Measurements from ENCODE around the gene TXLNG. TPM values are rescaled to one million over a fixed set of nuclear protein-coding genes. Genes with fewer than 3 reads are reported as not detected.
"Not testable (repeated sequence)": the region's sequence is repeated elsewhere in the genome, so short reads cannot be mapped to it uniquely, and the experiment has no call there.

TXLNG gene
- 22.2 TPM for polyA plus RNA-seq (2012; ENCODE audit: insufficient read depth, insufficient read length)

GRCh38 chrX:16786139-16786790, at the start of gene TXLNG:
Gene TXLNG (plus strand): TSS chrX:16786466. CDS start chrX:16786488, 22 bp downstream.
- peak; percentile 96 for DNase-seq (ENCODE audit: low read depth, low spot score)
- H3K4me3 ChIP-seq (ENCODE audit: low read length), result peak within 1 kb of the TSS; percentile 73

GRCh38 chrX:16737024-16737423, 49.2 kb upstream of the TXLNG start:
- no peak overlapping the region for H3K4me3 ChIP-seq (ENCODE audit: low read length)
- no peak for DNase-seq (ENCODE audit: low read depth, low spot score)

GRCh38 chrX:16739574-16739973, 46.7 kb upstream of the TXLNG start:
- no peak for DNase-seq (ENCODE audit: low read depth, low spot score)

DNA sequence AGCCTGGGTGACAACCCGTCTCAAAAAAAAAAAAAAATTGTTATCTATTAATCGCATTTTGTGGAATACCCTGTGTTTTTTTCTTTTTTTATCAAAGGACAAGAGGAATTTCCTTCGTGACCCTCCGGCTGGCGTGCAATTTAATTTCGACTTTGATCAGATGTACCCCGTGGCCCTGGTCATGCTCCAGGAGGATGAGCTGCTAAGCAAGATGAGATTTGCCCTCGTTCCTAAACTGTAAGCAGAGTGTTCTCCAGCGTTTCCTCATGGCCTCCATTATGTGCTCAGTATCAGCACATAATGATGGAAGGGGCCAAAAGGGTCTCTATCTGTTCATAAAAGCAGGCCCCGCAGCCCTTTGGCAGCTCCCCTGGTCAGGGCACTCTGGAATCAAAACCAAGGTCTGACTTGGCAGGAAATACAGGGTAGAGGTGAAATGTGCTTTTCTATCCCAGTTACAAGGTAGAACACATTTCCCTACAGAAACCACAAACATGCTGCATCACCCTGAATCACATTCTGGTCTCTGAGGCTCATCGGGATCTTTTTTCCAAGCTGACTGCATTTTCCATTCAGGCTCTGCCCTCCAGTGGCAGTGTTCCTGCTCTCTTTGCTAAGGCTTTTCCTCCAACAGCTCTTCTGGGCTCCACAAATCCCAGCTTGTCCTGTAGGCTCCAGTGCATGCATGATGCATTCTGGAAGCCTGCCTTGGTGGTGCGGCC, 42.5 kb upstream of the TXLNG start:
- no peak for DNase-seq (ENCODE audit: low read depth, low spot score)
- no peak overlapping the region for H3K4me3 ChIP-seq (ENCODE audit: low read length)

More at GRCh38 chrX:16739574-16739973, 46.7 kb upstream of the TXLNG start:
- no peak overlapping the region for H3K4me3 ChIP-seq (ENCODE audit: low read length)

DNA sequence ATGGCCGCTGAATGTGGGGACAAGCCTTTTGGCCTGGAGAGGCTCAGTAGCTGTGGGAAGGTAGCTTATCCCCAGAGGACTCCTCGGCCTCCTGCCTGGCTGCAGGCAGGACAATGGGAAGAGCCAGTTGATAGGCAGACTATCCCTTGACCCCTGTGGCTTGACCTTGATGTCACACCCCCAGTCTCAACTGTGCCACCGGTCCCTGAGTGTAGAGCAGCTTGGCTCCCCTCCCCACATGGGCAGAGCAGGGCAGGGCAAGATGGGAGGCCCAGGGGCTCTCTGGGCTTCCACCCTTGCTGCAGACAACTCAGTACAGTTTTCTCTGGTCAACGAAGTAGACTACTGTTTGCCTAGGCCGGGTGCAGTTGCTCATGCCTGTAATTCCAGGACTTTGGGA, 41.2 kb upstream of the TXLNG start:
- no peak for DNase-seq (ENCODE audit: low read depth, low spot score)
- no peak overlapping the region for H3K4me3 ChIP-seq (ENCODE audit: low read length)

- no peak overlapping the region for H3K4me3 ChIP-seq (ENCODE audit: low read length)
- DNase-seq (ENCODE audit: low read depth, low spot score), result no peak
Observed at GRCh38 chrX:16745659-16746058, 40.6 kb upstream of the TXLNG start.

DNA sequence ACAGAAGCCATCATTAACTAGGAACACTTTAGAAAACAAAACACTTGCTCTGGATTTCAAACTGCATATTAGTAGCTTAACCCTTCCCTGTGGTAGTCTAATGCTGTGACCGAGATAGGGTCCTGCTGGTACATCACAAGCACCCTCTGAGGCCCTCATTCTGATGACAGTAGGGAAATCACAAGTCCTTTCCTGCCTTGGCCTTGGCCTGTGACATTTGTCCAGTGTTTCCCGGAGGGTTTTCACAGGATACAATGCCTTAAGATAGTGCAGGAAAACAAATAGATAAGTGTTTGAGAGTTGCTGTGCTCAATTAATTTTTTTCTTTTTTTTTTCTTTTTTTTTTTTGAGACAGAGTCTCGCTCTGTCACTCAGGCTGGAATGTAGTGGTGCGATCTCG, 37.8 kb upstream of the TXLNG start:
- H3K4me3 ChIP-seq (ENCODE audit: low read length), result no peak overlapping the region
- DNase-seq (ENCODE audit: low read depth, low spot score), result no peak

DNA sequence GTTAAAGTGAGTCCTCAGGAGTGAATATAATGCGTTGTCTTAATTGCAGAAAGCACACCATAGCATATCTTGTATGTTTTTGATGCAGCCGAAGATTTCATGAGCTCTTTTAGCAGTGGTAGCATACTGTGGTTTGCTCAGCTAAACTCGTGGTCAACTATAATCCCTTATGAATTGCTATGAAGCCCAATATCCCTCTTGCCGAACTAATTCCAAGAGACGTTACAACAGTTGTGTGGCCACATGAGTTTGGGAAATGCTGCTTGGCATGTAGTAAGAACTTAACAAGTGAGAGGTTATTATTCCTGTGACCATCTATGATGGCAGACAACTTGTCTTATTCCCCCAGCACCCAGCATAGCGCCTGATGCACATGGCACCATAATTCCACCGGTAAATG, 36.1 kb upstream of the TXLNG start:
- no peak overlapping the region for H3K4me3 ChIP-seq (ENCODE audit: low read length)
- no peak for DNase-seq (ENCODE audit: low read depth, low spot score)

DNA sequence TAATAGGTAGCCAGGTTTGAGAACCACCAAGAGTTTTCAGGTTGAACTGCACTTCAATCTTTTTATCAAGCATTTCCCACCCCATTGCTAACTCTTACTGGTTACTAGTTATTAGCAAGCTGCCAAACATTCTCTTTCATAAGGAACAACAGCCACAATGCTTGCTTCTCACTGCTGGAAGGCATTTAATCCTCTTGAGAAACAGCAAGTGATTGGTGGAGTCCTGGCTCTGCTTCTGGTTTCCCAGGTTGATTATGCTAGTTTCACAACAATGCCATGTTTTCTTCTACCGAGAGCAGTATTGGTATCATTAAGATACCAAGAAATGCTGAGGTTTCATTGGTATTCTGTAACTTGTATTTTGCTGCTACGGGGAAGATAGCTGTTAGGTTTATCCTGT, 32.2 kb upstream of the TXLNG start:
- DNase-seq (ENCODE audit: low read depth, low spot score), result no peak
- no peak overlapping the region for H3K4me3 ChIP-seq (ENCODE audit: low read length)

DNA sequence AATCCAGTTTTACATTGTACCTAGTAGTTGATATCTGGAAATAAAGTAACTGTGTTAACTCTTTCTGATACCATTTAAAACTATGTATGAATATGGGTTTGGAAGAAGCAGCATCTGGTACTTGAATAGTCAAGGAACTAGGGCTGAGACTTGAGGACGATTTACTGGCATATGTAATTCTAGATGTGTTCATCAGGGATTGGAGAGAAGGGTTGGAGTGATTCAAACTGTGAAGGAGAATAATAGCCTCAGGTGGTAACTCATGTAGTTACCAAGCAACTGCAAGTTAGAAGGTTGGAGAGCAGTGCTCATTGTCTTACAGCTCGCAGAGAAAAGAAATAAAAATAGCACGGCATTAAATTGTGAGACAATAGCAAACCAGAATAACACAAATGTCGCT, 29.5 kb upstream of the TXLNG start:
- no peak overlapping the region for H3K4me3 ChIP-seq (ENCODE audit: low read length)
- DNase-seq (ENCODE audit: low read depth, low spot score), result no peak

DNA sequence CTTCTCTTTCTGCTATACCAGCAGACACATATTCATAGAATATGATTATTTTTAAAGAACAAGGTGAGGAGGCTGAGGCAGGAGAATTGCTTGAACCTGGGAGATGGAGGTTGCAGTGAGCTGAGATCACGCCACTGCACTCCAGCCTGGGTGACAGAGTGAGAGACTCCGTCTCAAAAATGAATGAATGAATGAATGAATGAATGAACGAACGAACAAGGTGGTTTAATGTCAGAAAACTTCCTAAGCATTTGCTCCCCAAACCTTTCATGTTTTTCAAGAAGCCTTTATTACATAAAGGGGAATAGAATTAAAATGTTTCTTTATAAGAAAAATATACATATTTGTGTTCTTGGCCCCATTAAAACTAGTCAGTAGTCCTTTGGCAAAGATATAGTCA, 24.8 kb upstream of the TXLNG start:
- DNase-seq (ENCODE audit: low read depth, low spot score); H3K4me3 ChIP-seq (ENCODE audit: low read length): not testable (repeated sequence)

DNA sequence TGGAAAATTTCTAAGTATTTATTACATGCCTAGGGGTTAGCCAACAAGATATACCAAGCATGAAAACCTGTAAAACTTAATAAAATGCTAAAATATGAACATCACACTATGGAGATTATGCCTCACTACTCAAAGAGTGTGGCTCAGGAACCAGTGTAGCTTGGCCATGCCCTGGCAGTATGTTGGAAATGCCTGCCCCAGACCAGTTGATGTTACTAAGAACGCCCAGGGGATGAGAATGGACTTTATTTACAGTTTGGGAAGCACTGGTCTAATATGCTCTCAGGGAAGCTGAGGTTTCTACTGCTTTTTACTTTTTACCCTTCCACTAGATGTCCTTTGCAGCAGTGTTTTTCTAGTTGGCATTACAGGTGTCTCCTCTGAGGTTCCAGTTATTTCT, 23.7 kb upstream of the TXLNG start:
- no peak overlapping the region for H3K4me3 ChIP-seq (ENCODE audit: low read length)

GRCh38 chrX:16765594-16765993, 20.7 kb upstream of the TXLNG start:
- H3K4me3 ChIP-seq (ENCODE audit: low read length), result no peak overlapping the region
- no peak for DNase-seq (ENCODE audit: low read depth, low spot score)

More for the DNA sequence above, 23.7 kb upstream of the TXLNG start:
- DNase-seq (ENCODE audit: low read depth, low spot score), result no peak

DNA sequence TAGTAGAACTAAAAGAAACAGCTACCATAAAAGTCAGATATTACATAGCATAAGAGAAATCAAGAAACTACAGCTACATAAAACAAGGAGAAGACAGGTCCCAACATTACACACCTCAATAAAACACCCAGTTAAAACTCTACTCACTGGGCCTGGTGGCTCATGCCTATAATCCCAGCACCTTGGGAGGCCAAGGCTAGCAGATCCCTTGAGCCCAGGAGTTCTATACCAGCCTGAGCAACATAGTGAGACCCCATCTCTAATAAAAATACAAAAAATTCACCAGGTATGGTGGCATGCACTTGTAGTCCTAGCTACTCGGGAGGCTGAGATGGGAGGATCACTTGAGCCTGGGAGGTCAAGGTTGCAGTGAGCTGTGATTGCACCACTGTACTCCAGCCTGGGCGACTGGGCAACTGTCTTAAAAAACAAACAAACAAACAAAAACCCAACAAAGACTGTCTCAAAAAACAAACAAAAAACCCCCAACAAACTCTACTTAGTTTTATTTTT, 15.2 kb upstream of the TXLNG start:
- no peak for DNase-seq (ENCODE audit: low read depth, low spot score)
- H3K4me3 ChIP-seq (ENCODE audit: low read length), result no peak overlapping the region

- DNase-seq (ENCODE audit: low read depth, low spot score), result no peak
- H3K4me3 ChIP-seq (ENCODE audit: low read length), result no peak overlapping the region
Observed at GRCh38 chrX:16771483-16772398, 14.5 kb upstream of the TXLNG start.

GRCh38 chrX:16772460-16772859, 13.8 kb upstream of the TXLNG start:
- no peak for DNase-seq (ENCODE audit: low read depth, low spot score)
- H3K4me3 ChIP-seq (ENCODE audit: low read length), result no peak overlapping the region

DNA sequence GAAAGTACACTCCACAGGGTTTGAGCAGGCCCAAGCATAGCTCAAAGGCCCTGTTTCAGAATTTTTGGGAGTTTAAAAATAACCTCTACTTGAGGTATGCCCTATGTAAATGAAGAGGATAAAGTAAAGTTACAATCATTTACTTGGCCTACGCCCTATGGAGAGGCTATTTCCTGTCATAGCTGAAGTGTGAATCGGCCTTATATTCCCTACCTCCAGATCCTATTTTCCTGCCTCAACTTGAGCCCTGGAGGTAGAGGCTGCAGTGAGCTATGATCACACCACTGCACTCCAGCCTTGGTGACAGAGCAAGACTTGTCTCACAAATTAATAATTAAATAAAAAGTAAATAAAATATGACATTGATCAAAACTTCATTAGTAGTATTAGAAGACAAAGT, 11.5 kb upstream of the TXLNG start:
- no peak overlapping the region for H3K4me3 ChIP-seq (ENCODE audit: low read length)
- no peak for DNase-seq (ENCODE audit: low read depth, low spot score)

DNA sequence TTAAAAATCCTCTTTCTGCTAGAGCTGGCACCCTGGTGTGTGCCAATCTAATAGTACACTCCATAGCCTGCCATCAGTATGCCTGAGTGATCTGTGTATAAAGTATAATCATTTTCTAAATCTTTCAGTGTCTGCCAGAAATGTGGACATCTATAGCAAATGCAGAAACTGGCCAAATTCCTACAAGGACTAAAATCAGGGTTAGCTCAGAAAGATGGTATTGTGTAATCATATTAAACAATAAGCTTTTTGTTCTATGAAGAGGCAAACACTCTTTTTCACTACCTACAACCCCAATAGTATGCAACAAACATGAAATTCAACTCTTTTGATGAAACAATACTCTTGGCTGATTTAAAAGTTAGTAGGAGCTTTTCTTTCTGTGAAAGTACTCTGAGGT, 7.7 kb upstream of the TXLNG start:
- DNase-seq (ENCODE audit: low read depth, low spot score), result no peak
- H3K4me3 ChIP-seq (ENCODE audit: low read length), result no peak overlapping the region

- no peak overlapping the region for H3K4me3 ChIP-seq (ENCODE audit: low read length)
- DNase-seq (ENCODE audit: low read depth, low spot score), result no peak
Observed at GRCh38 chrX:16778993-16779392, 7.3 kb upstream of the TXLNG start.

DNA sequence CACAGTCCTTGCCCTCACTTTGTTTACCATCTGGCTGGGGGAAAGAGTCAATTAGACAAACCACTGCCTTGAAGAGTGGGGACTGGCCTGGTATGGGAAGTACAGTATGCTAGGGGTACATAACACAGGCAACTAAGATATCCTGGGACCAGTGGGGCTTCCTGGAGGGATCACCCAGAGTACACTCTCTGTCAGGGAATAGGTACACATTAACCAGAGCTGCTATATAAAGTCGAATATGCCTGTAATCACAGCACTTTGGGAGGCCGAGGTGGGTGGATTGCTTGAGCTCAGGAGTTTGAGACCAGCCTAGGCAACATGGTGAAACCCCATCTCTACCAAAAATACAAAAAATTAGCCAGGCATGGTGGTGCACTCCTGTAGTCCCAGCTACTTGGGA, 6.5 kb upstream of the TXLNG start:
- DNase-seq (ENCODE audit: low read depth, low spot score), result not testable (repeated sequence)

More for the DNA sequence above, 6.5 kb upstream of the TXLNG start:
- not testable (repeated sequence) for H3K4me3 ChIP-seq (ENCODE audit: low read length)

Data from Jurkat, Clone E6-1 (cell line).